GM10266 (cell line): ENCODE measurements around the gene CD47.
A peak's percentile ranks its signal among the peaks of the same experiment; 100 is the strongest.

Experiments
- DNase-seq: peaks from one replicate; pipeline ENCODE4 v3.0.0; 2012; ENCODE audit errors: extremely low spot score
- TF ChIP-seq, protein P1 (sequence below): IDR thresholded peaks from 2 replicates; pipeline ENCODE4 v1.5.1; 2012; ENCODE audit warnings: mild to moderate bottlenecking, low read depth; ENCODE audit not compliant: control insufficient read depth, insufficient read depth; ENCODE audit errors: missing control alignments

CD47 gene

DNA sequence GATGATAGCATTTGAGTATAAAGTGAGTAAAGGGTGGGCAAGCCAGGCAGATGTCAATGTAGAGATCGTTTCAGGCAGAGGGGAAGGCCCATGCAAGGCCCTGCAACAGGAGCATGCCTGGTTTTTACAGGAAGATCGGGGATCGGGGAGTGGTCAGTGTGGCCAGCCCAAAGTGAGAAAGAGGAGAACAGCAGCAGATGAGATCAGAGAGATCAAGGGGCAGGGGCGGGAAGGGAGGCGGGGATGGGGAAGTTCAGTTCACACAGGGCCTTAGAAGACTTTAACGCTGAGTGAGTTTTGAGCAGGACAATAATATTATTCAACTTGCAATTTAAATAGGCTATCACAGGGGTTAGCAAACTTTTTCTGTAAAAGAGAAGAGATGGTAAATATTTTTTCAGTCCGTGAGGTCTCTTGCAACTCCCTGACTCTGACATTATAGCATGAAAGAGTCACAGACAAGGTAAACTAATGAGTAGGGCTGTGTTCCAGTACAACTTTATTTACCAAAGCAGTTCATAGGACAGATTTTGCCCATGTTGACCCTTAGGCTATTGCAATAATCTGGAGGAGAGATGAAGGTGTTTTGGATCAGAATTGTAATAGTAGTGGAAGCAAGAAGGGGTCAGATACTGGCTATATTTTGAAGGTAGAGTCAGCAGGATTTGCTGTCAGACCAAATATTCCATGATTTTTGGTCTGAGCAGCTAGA, 12.4 kb upstream of the CD47 start:
- TF ChIP-seq, protein P1, sequence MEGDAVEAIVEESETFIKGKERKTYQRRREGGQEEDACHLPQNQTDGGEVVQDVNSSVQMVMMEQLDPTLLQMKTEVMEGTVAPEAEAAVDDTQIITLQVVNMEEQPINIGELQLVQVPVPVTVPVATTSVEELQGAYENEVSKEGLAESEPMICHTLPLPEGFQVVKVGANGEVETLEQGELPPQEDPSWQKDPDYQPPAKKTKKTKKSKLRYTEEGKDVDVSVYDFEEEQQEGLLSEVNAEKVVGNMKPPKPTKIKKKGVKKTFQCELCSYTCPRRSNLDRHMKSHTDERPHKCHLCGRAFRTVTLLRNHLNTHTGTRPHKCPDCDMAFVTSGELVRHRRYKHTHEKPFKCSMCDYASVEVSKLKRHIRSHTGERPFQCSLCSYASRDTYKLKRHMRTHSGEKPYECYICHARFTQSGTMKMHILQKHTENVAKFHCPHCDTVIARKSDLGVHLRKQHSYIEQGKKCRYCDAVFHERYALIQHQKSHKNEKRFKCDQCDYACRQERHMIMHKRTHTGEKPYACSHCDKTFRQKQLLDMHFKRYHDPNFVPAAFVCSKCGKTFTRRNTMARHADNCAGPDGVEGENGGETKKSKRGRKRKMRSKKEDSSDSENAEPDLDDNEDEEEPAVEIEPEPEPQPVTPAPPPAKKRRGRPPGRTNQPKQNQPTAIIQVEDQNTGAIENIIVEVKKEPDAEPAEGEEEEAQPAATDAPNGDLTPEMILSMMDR = no peak

GRCh38 chr3:108102420-108103039, 11.7 kb upstream of the CD47 start:
- DNase-seq = no peak
- TF ChIP-seq, protein P1 = no peak

More for the DNA sequence above, 12.4 kb upstream of the CD47 start:
- no peak for DNase-seq

DNA sequence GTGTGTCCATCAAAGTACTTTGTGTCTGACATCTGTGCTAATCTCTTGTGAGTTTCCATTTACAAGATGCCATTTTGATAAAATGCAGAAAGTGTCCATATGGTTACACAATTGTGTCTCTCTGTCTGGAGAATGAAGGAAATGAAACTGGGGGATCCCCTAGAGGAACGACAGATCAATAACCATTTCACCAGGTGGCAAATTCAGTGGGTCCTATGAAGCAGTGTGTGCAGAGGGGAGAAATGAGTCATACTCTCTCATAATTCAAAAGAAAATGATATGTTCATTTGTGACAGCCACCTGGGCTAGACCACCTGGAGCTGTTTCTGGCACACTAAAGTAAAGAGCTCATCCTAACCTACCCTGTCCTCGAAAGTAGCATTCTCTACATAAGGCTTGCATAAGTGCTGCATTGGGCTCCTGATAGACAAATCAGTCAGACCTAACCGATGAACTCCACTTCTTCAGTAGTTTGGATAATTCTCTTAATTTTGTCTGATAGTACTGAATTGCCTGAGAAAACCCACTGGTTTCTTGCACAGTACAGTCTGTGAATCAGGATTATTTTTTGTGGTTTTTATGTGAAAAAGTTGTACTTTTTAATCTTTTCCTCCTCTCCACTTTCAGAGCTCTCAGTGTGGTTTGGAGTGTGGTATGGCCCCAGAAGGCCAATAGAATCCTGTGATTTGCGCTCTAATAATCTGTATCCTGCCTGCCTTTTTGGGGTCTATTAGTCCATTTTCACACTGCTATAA, 10.3 kb upstream of the CD47 start:
- peak; percentile 72 for DNase-seq
- TF ChIP-seq, protein P1 = no peak

- DNase-seq = no peak
Measured at GRCh38 chr3:108099679-108100428, 9.0 kb upstream of the CD47 start.

GRCh38 chr3:108099244-108099643, 8.4 kb upstream of the CD47 start:
- DNase-seq = peak; percentile 29
- TF ChIP-seq, protein P1 = no peak

More at GRCh38 chr3:108099679-108100428, 9.0 kb upstream of the CD47 start:
- TF ChIP-seq, protein P1 = no peak

- no peak for DNase-seq
- TF ChIP-seq, protein P1 = no peak
Measured at GRCh38 chr3:108098003-108098370, 7.2 kb upstream of the CD47 start.
